GM18520 (cell line): Measurements from ENCODE around the gene KLRB1.
"Not testable (repeated sequence)": the region's sequence is repeated elsewhere in the genome, so short reads cannot be mapped to it uniquely, and the experiment has no call there.

Experiments used
- ATAC-seq: cut with Tn5 transposase; IDR thresholded peaks from one replicate; pipeline ENCODE4 v1.9.1; 2021; ENCODE audit not compliant: unreplicated experiment

The KLRB1 gene

DNA sequence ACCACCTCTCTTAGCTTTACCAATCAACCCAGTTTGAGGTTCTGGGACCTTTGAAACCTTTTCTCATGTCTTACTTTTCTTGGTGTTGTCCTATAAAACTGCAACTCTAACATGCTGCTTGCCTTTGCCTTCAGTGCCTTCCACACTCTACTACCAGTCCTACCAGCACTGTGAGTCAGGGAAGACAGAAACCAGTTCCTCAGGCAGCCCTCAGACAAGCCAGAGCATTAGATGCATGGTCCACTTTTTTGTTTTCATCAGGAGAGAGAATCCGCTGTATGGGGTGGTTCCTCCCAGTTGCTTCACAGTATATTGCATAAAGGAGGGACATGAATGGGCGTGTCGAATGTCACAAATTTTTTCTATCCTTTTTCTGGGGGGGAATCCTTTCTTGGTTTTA is 17.3 kb upstream of the KLRB1 start:
- no peak for ATAC-seq

DNA sequence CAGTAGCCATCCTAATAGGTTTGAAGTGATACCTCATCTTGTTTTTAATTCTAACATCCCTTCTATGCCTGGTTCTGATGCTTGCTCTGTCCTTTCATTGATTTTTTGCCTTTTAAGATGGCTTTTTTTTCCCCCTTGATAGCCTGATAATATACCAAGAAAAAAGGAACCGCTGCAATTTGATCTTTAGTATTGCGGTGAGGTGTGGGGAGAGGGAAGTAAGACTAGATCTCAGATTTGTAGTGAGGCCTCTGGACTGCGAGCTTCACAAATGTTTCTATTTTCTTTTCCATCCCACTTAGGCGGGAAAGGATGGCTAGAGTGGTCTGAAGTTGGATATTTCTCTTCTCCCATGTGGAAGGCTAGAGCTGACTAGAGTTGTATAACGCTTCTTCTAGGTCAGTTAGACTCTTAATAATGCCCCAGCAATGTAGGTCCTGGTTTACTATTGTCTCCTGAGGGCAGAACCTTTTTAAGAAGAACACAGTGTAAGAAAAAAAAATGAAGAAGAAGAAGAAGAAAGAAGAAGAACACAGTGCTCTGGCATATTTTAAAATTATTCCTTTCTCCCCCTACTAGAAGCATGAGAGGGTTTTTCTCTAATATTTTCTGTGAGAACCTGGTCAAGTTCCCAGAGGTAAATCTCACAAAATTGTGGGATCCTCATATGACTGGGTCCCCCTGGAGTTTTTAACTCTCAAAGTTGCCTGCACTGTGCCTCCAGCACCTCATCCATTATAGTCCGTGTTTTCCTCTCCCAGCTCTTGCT is 11.9 kb upstream of the KLRB1 start:
- no peak for ATAC-seq

DNA sequence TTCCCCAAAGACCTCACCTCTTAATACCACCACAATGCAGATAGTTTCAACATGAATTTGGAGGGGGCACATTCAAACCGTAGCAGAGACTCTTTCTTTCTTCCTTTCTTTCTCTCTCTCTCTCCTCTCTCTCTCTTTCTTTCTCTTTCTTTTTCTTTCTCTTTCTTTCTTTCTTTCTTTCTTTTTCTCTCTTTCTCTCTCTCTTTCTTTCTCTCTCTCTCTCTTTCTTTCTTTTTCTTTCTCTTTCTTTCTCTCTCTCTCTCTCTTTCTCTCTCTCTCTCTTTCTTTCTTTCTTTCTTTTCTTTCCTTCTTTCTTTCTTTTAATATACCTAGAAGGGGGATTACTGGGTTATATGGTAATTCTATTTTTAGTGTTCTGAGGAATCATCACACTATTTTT is 11.2 kb upstream of the KLRB1 start:
- not testable (repeated sequence) for ATAC-seq

DNA sequence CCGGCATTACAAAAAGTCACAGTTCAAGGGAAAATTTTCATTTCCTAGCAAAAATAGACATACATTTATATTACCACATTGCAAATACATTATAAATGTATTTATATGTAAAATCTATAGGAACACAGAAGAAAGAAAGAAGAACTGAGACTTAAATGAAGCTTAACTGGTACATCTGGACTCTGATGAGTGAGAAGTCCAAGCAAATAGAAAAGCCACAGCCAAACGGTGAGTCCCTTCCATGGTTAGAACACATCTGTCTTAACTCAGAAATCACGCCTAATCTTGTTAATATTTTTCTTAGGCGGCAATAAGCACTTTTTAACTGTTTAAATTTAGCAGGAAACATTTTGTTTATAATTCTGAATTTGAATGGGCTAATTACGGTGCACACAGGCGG is 9.4 kb upstream of the KLRB1 start:
- ATAC-seq: no peak

DNA sequence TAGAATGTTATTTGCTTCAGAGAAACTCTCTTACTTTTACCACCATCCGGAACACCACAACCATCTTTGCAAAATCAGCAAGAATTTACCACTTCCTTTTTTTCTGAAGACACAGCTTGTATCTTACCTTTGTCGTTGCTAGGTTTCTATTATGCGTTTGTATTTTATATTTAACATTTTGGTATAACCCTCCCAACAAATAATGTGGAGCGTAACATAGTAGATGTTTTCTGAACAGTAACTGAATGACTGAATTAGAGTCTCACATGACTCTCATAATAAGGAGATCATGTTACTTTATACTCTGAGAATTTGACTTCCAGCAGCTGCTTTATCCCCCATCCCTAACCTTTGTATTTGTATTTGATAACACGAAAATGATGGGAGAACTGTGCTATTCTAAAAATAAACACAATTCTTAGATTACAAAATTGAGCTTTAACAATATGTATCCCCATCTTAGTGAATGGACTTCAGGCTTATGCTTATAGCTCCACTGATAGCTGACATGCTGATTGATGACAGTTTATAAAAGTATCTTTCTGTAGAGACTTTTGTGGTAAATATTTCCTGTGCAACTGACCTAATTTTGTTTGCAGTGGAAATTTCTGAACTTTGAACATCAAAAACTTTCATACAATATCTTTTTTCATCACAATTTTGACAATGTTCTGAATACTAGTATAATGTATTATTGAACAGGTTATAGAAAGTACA is 7.9 kb upstream of the KLRB1 start:
- no peak for ATAC-seq

DNA sequence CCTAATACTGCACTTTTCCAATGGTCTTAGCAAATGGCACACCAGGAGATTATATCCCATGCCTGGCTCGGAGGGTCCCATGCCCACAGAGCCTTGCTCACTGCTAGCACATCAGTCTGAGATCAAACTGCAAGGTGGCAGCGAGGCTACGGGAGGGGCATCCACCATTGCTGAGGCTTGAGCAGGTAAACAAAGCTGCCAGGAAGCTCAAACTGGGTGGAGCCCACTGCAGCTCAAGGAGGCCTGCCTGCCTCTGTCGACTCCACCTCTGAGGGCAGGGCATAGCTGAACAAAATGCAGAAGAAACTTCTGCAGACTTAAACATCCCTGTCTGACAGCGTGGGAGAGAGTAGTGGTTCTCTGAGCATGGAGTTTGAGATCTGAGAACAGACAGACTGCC is 2.9 kb upstream of the KLRB1 start:
- ATAC-seq: not testable (repeated sequence)

DNA sequence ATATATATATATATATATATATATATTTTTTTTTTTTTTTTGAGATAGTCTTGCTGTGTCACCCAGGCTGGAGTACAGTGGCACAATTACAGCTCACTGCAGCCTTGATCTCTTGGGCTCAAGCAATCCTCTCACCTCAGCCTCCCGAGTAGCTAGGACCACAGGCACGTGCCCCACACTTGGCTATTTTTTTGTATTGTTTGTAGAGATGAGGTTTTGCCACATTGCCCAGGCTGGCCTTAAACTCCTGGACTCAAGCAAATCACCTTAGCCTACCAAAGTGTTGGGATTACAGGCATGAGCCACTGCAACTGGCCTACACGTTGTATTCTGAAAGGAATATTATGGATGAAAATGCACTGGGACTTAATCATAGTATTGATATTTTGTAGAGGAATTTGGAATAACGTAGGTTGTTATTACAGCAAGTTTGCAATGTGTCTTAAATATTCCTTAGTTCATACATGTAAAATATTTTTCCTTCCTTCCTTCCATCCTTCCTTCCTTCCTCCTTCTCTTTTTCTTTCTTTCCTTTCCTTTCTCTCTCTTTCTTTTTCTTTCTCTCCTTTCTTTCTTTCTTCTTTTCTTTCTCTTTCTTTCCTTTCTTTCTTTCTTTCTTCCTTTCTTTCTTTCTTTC is 862 bp downstream of the KLRB1 start:
- ATAC-seq: no peak

DNA sequence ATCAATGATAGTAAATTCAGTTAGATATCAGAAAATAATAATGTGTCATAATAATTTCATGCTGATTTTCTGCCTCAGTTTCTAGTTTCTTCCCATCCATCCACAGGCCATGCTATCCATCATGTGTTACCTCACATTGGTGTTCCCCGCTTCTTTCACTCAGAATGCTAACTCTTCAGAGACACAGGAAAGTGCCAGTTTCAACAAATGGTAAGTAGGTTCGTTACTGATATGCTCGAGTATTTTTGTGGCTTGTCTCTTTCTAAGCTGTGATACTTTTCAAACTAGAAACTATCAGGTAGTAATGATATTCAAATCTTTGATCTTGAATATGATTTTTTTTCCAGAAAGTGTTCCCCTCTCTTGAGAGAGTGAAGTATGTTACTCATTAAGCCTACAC is 1.5 kb downstream of the KLRB1 start:
- ATAC-seq: no peak

DNA sequence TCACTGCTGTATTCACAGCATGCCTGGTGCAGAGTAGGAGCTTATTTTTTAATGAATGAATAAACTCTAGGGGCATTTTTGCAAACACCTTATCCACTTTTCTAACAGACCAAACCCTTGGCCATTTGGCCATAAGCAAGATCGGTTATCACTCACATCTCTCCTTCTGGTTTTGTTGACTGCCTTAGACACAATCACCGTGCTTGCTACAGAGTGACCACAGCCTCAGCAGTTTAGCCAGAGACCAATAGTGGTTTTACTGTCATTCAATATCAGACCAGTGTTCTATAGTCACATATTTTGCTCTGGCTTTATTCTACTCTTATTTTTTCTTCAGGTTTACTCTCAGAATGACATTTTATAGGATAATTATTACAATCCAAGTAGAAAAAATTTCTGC is 2.2 kb downstream of the KLRB1 start:
- no peak for ATAC-seq

DNA sequence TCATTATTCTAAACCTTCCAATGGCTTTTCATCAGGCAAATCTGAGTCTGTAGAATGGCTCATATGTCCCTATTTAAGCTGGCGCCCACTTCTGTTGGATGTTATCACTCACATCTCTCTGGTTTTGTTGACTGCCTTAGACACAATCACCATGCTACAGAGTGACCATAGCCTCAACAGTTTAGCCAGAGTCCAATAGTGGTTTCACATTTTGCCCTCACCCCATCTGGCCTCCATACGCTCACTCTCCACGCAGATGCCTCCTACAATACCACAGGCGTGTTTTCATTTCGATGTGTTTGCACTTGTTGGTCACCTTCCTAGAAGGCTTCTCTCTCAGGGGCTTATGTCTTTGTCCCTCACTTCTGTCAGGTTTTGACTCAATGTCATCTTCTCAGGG is 3.4 kb downstream of the KLRB1 start:
- no peak for ATAC-seq

DNA sequence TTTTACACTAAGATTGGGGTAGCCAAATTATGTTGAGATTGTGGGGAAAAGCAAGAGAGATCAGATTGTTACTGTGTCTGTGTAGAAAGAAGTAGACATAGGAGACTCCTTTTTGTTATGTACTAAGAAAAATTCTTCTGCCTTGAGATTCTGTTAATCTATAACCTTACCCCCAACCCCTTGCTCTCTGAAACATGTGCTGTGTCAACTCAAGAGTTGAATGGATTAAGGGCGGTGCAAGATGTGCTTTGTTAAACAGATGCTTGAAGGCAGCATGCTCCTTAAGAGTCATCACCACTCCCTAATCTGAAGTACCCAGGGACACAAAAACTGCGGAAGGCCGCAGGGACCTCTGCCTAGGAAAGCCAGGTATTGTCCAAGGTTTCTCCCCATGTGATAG is 7.3 kb downstream of the KLRB1 start:
- ATAC-seq: not testable (repeated sequence)

DNA sequence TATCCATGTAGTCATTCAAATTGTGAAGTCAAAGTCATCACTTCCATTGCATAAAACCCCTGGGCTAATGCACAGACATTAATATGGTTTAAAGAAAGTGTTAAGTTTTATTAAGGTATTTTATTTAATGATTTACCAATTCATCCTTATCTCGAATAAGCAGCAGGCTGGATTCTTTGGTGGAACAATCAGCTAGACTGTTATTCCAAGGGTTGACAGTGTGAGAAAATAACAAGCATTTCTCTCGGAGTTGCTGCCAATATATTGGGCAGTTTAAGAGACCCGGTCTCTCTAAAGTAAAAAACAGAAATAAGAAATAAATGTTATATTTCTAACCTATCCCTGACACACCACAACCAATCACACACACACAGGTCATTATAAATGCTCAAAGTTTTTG is 9.4 kb downstream of the KLRB1 start:
- no peak for ATAC-seq

DNA sequence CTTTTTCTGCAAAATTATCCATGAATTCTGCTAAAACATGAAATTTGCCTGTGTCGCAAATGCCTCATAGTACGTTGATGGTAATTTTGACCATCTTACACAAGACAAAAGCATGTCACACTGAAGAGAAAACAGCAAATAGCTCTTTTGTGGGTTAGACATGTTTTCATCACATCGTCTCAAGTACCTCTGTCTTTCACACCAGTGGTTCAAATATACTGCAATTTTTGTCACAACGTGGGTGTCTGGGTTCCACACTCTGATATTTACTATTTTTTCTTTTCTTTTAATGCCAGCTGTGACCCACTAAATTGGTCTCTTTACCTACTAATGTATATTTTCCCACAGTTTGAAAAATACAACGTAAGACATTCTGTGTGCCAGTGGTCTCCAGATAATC is 10.4 kb downstream of the KLRB1 start:
- ATAC-seq: no peak

DNA sequence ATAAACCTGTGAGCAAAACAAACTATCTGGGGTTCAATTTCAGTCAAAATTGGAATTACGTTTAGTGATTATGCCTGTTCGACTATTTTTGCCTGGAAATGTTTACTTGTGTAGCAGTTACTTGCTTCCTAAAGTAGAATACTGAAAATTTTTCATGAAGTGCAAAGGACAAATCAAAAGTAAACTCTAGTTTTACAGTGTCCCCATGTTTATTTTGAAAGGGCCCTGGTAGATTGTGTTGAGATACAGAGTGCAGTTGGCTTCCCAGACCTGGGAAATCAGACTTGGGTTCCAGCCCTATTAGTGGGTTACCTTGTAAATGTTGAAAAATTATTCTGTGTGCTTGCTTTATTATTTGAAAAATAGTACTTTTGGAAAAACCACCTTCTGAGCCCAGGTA is 17.3 kb downstream of the KLRB1 start:
- ATAC-seq: no peak

DNA sequence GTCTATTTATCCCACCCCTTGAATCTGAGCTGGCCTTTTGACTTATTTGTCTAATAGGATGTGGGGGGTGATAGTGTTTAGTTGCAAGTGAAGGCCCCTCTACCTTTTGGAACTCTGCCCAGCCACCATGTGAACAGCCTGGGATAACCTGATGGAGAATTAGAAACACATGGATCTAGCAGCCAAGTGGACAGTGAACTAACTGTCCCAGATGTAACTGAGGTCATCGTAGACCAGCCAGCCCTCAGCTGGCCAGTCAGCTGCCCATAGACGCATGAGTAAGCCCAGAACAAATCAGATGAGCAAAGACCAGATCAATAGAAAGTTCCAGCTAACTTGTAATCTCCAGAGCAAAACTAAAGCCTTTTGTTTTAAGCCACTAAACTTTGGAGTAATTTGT is 19.0 kb downstream of the KLRB1 start:
- ATAC-seq: no peak

DNA sequence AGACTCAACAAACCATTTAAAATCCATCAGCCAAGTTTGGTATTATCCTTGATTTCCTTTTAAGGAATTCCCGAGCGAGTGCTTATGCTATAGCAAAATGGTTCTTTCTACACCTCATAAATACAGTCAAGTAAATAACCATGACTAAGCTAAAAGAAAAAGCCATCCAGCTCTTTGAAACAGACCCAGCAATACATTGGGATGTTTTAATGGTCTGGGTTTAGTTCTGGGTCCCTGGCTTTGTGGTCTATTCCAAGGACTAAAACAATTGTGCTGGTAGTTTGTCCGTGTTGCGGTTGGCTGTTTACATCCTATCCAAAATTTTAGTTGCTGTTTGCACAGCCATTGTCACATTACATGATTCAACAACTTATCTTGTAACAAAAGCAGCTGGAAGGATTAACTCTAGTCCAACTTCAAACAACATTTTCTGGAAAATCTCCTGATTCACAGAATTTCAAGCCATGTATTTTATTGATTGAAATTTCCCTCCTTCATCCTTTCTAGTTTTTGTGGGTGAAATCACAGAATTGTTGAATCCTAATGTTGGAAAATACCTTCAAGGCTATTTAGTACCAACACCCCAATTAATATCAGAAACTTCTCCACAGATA is 19.6 kb downstream of the KLRB1 start:
- no peak for ATAC-seq

DNA sequence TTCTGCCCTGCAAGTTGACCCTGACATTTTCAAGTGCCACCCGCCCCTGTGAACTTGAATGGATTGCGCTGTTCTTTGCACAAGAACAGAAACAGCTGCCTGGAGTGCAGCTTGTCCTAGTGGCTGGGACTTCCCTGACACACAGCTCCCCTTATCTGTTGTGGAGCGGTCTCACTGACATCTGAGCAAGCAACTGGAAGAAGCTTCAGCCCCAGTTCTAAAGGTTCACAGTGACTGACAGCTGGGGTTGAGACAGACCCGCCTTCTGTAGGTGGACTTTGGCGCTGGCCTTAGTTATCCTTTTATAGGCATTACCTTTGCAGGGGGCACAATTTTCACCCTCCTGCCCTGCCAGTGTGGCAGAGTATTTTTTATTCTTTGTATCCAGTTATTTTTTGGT is 30.0 kb downstream of the KLRB1 start:
- ATAC-seq: not testable (repeated sequence)

DNA sequence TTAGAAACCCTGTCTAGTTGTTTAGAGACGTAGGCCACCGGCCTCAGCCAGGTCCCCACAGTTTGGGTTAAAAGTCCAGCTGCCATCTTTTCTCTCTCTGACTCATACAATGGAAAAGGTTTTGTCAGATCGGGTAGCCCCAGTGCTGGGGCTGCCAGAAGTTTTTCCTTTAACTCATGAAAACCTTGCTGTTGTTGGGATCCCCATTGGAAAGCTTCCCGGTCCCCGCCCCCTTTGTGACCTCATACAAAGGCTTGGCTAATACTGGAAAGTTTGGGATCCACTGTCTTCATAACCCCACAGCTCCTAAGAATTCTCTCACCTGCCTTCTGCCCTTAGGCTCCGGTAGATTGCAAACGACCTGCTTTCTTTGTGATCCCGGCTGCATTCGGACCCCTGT is 40.6 kb downstream of the KLRB1 start:
- not testable (repeated sequence) for ATAC-seq

DNA sequence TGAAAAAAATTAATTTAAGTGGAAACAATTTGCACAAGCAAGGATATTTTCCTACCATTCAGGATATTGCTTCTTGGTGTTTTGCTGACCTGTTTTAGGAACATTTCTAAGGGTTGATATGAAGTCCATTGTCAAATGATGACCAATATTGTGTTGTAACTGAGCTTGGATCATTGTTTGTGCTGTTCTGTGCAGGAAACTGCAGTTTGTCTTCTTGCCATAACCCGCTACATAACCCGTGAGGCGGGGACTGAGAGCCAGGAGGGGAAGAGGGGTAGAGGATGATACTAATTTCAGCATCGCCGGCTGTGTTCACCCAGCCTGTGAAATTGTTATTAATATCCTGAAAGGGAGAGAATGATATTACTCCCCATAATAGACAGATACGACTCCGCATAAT is 41.6 kb downstream of the KLRB1 start:
- ATAC-seq: not testable (repeated sequence)

DNA sequence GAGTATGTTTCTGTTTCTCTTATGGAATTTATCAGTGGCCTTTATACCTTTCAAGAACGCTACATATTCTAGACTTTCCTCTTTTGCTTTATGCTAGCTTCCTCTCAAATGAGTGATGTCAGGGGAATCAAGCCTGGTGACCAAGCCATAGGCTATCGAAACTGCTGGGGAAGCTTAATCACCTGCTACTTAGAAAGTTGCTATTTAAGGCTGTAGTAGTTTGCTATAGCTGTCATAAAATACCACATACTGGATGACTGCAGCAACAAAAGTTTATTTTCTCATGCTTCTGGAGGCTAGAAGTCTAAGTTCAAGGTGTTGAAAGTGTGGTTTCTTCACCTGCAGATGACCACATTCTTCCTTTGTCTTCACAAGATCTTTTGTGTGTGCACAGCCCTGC is 43.3 kb downstream of the KLRB1 start:
- ATAC-seq: not testable (repeated sequence)

DNA sequence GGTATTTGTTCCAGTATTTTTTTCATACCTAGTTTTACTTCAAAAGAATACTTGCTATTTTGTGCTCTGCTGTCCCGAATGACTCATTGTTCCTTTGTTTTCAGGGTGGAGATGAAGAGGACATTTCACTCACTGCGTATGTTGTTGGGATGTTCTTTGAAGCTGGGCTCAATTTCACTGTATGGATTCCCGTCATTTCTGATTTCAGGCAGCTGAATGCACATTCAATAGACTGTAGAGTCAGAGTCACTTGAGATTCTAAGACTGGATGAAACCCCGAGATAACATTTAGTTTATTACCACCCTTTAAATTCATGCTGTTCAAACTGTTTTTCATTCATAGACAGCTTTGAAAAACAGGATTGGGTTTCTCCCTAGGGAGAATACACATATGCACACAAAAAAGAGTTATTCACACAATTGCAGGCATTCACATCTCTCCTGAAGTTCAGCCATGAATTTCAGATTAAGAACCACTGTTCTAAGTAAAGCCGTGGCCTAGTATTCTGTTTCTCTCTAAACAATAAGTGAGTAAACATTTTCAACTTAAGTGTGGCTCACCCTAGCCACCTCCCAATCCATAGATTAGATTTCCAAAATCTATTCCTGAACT is 44.8 kb downstream of the KLRB1 start:
- not testable (repeated sequence) for ATAC-seq
